Panc1 (cell line): ENCODE measurements around the gene OTUD7B. TPM values are rescaled to one million over a fixed set of nuclear protein-coding genes. Genes with fewer than 3 reads are reported as not detected.

Experiments
- ATAC-seq: fragments of 200-7000 bp; cut with Tn5 transposase; 2 replicates; pipeline ENCODE4 v1.9.1; 2020; ENCODE audit warnings: mild to moderate bottlenecking, moderate library complexity
- BruUV-seq: library from RNA; stranded (reverse); fragments of 400-500 nt; replicated peaks from 2 replicates; lab custom pipeline; 2021; lab: Mats Ljungman, UMichigan
- CTCF ChIA-PET: fragments of 300-600 bp; sonication (Branson Sonifier 250); formaldehyde crosslinking; loops from one replicate; lab custom pipeline; 2022; ENCODE audit warnings: antibody characterized with exemption; lab: Charles Lee
- POLR2A ChIA-PET: fragments of 300-600 bp; sonication (Branson Sonifier 250); formaldehyde crosslinking; loops from one replicate; lab custom pipeline; 2022; ENCODE audit warnings: antibody characterized with exemption; lab: Charles Lee
- DNase-seq: peaks from one replicate; pipeline ENCODE4 v3.0.0-alpha.2; 2010; ENCODE audit warnings: low read depth, low spot score
- H3K27ac ChIP-seq: 2 replicates; pipeline ENCODE4 v1.5.1; 2011; ENCODE audit warnings: mild to moderate bottlenecking, low read length, inconsistent platforms
- H3K27me3 ChIP-seq: fragments of 200-500 bp; sonication (Bioruptor generic); 2 replicates; pipeline ENCODE4 v1.6.0; 2014; ENCODE audit warnings: low read length, inconsistent platforms; ENCODE audit not compliant: control insufficient read depth, insufficient read depth
- H3K36me3 ChIP-seq: fragments of 200-500 bp; sonication (Bioruptor generic); 2 replicates; pipeline ENCODE4 v1.5.1; 2014; ENCODE audit warnings: inconsistent platforms, mild to moderate bottlenecking, low read length, moderate library complexity; ENCODE audit not compliant: control insufficient read depth, insufficient read depth
- H3K4me1 ChIP-seq: 2 replicates; pipeline ENCODE4 v1.5.1; 2011; ENCODE audit warnings: inconsistent platforms, mild to moderate bottlenecking, low read length, moderate library complexity; ENCODE audit not compliant: control insufficient read depth, insufficient read depth
- H3K4me3 ChIP-seq, 2 experiments: 2 replicates each; pipeline ENCODE4 v1.5.1; 2011 to 2012; ENCODE audit warnings: low read depth in 2 of 2, low read length in 2 of 2, mild to moderate bottlenecking in 2 of 2, inconsistent platforms in 1 of 2, moderate library complexity in 1 of 2
- H3K9me3 ChIP-seq: fragments of 200-500 bp; sonication (Bioruptor generic); 2 replicates; pipeline ENCODE4 v1.5.1; 2014; ENCODE audit warnings: low read depth, mild to moderate bottlenecking, inconsistent platforms, low read length, moderate library complexity; ENCODE audit not compliant: control insufficient read depth, insufficient read depth
- CTCF ChIP-seq: fragments of 450-650 bp; IDR thresholded peaks from 2 replicates; pipeline ENCODE4 v1.5.1; 2017; ENCODE audit warnings: mild to moderate bottlenecking
- POLR2AphosphoS5 ChIP-seq: IDR thresholded peaks from 2 replicates; pipeline ENCODE4 v1.6.1; 2012; ENCODE audit warnings: mild to moderate bottlenecking, low read depth, low read length, moderate library complexity
- REST ChIP-seq, 2 experiments: IDR thresholded peaks; 2 replicates each; pipeline ENCODE4 v1.6.1; 2011 to 2012; ENCODE audit warnings: low read depth in 2 of 2, control low read depth in 1 of 2, low read length in 1 of 2, mild to moderate bottlenecking in 1 of 2, moderate library complexity in 1 of 2; ENCODE audit not compliant: insufficient read depth in 1 of 2
- SIN3A ChIP-seq: IDR thresholded peaks from 2 replicates; pipeline ENCODE4 v1.6.1; 2012; ENCODE audit warnings: low read depth, mild to moderate bottlenecking, low read length, moderate library complexity, borderline replicate concordance; ENCODE audit not compliant: insufficient read depth
- TCF7L2 ChIP-seq: IDR thresholded peaks from 2 replicates; pipeline ENCODE4 v1.6.1; 2011; ENCODE audit warnings: mild to moderate bottlenecking, low read depth, low read length, inconsistent platforms
- in situ Hi-C: cut with HindIII; loops from 2 replicates; pipeline ENCODE4 v1.10.0; 2016; ENCODE audit warnings: low sequenced_read_pairs, low pct_unique_long_range_greater_than_20kb
- intact Hi-C: fragments of 100-400 bp; cut with micrococcal nuclease; formaldehyde crosslinking; loops from one replicate; pipeline ENCODE4 v1.10.0; 2022; ENCODE audit not compliant: unreplicated experiment
- total RNA-seq: library from RNA; stranded (reverse); gene quantifications from one replicate; pipeline ENCODE4 v1.2.1, GENCODE V29; 2021; ENCODE audit not compliant: unreplicated experiment

Gene OTUD7B
- total RNA-seq, 1 experiment from 2014 or later, result 24.1 TPM

- TF ChIP-seq TCF7L2 (no peak), POLR2AphosphoS5 (no peak), SIN3A (no peak), REST (IDR thresholded peaks at IDR 0.05; ENCODE audit: insufficient read depth in 1 of 2, low read depth in 2 of 2, low read length in 1 of 2) (no peak), CTCF (no peak)
- POLR2A ChIA-PET, result no interaction called here
- H3K27me3 ChIP-seq, result no peaks in the 10 kb centered on the region
- CTCF ChIA-PET, result no interaction called here
- in situ Hi-C loops, result no loop called here
- no peak overlapping the region for H3K27ac ChIP-seq
- BruUV-seq, result no TSS peak
- intact Hi-C loops, result no loop called here
- H3K36me3 ChIP-seq, result no peaks in the 10 kb centered on the region
- H3K4me3 ChIP-seq, result no peak overlapping the region
- DNase-seq, result no peak
- ATAC-seq, result no peak
- no peaks in the 10 kb centered on the region for H3K9me3 ChIP-seq
- no peaks in the 10 kb centered on the region for H3K4me1 ChIP-seq
Observed at GRCh38 chr1:150001415-150001814, 9.1 kb downstream of the OTUD7B start.

- ChIA-PET CTCF (no interaction called here), POLR2A (no interaction called here)
- Histone ChIP-seq H3K4me1 (no peaks in the 10 kb centered on the region), H3K27ac (no peak overlapping the region), H3K4me3 (no peak overlapping the region), H3K36me3 (0 out of 2 replicates have a peak, but pooled peaks cover 2% of the 10 kb centered on the region), H3K9me3 (no peaks in the 10 kb centered on the region), H3K27me3 (no peaks in the 10 kb centered on the region)
- TF ChIP-seq REST (IDR thresholded peaks at IDR 0.05; ENCODE audit: insufficient read depth in 1 of 2, low read depth in 2 of 2, low read length in 1 of 2) (no peak), SIN3A (no peak), POLR2AphosphoS5 (no peak), CTCF (no peak), TCF7L2 (no peak)
- no TSS peak for BruUV-seq
- intact Hi-C loops, result no loop called here
- ATAC-seq, result no peak
- in situ Hi-C loops, result no loop called here
- no peak for DNase-seq
Observed at GRCh38 chr1:149997585-149998262, 12.8 kb downstream of the OTUD7B start.
